ENCODE results near the gene CORT. TPM values are rescaled to one million over a fixed set of nuclear protein-coding genes. Genes with fewer than 3 reads are reported as not detected.

The CORT gene
- total and polyA plus RNA-seq, 2 donors (not counting 1 experiment from before 2014, with no cell fraction given), result 0.52 TPM; not detected in 1

DNA sequence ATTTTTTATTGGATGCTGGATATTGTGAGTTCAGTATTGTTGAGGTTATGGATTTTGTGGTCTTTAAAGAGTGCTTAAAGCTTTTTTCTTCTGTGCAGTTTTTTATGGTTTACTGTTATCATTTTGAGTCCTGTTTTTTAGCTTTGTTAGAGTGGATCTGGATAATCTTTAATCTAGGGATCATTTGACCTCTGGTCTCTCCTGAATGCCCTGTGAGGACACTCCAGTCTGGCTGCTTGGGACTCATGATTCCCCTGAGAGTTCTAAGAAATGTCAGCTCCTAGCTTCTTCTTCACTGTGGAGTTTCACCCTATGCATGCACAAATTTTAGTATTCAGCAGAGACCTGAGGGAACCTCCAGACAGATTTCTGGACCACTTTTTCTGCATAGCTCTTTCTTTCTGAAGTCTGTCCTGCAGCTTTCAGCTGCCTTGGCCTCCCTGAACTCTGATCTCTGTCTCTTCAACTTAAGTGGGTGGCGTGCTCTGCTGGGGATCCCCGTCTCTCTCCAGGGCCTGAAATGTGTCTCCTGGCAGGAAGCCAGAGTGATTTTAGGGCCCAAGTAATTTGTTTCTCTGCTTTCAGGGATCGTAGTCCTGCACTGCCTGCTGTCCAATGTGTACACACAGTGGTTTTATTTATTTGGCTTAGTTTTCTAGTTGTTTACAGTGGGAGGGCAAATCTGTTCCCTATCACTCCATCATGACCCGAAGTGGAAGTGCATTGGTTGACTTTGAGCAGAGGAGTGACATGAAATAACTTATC is 39.6 kb downstream of the CORT start:
- Histone ChIP-seq H3K27ac (ENCODE audit: low read length in 2 of 2) (no peak overlapping the region), H3K9me3 (ENCODE audit: control extremely low read depth in 1 of 3, control insufficient read depth in 2 of 3, insufficient read depth in 1 of 3, low read length in 2 of 3) (peaks cover 0 to 5% (median 2%) of the 10 kb centered on the region in 3 donors), H2AFZ (ENCODE audit: insufficient read depth, low read depth, low read length, poor library complexity, severe bottlenecking) (no peak overlapping the region), H3K27me3 (replicated peaks in 1 of 4; ENCODE audit: control extremely low read depth in 1 of 4, control insufficient read depth in 3 of 4, insufficient read depth in 4 of 4, low read length in 3 of 4) (no peaks in the 10 kb centered on the region), H4K20me1 (ENCODE audit: control insufficient read depth, insufficient read depth, low read length, poor library complexity, severe bottlenecking) (peaks cover 11% of the 10 kb centered on the region), H3K4me2 (replicated peaks; ENCODE audit: low read depth, low read length, poor library complexity, severe bottlenecking) (no peak overlapping the region), H3K4me3 (ENCODE audit: control extremely low read depth in 1 of 5, extremely low read depth in 1 of 5, insufficient read depth in 1 of 5, low read depth in 2 of 5, low read length in 4 of 5) (no peak overlapping the region), H3K4me1 (ENCODE audit: control insufficient read depth in 2 of 2, insufficient read depth in 2 of 2, low read length in 2 of 2) (peaks cover 0 to 2% of the 10 kb centered on the region in 2 donors), H3K36me3 (replicated peaks in 1 of 2; ENCODE audit: control extremely low read depth in 1 of 2, control insufficient read depth in 1 of 2, extremely low read depth in 1 of 2, insufficient read depth in 2 of 2, low read length in 1 of 2) (peaks cover 0 to 5% of the 10 kb centered on the region in 2 experiments), H3K9ac (ENCODE audit: low read length) (no peak overlapping the region), H3K79me2 (ENCODE audit: control insufficient read depth, insufficient read depth, low read length) (peaks cover 87% of the 10 kb centered on the region)
- peaks cover 7% of the 10 kb centered on the region for H3K4me1 Mint-ChIP-seq
- no peaks in the 10 kb centered on the region for H3K9me3 Mint-ChIP-seq (ENCODE audit: insufficient read depth)
- DNase-seq (no peak), ATAC-seq (ENCODE audit: low read depth) (no peak)
- no peak overlapping the region for H3K4me3 Mint-ChIP-seq
- CTCF ChIA-PET, result no interaction called here
- H3K27me3 Mint-ChIP-seq, result no peaks in the 10 kb centered on the region
- H3K27ac Mint-ChIP-seq, result no peak overlapping the region
- POLR2A ChIA-PET, result no interaction called here
- 77% methylated on average over 3 of the region's 4 CpGs for WGBS (ENCODE audit: insufficient coverage)
- intact Hi-C loops (cut with micrococcal nuclease), result no loop called here
- TF ChIP-seq, protein P1, sequence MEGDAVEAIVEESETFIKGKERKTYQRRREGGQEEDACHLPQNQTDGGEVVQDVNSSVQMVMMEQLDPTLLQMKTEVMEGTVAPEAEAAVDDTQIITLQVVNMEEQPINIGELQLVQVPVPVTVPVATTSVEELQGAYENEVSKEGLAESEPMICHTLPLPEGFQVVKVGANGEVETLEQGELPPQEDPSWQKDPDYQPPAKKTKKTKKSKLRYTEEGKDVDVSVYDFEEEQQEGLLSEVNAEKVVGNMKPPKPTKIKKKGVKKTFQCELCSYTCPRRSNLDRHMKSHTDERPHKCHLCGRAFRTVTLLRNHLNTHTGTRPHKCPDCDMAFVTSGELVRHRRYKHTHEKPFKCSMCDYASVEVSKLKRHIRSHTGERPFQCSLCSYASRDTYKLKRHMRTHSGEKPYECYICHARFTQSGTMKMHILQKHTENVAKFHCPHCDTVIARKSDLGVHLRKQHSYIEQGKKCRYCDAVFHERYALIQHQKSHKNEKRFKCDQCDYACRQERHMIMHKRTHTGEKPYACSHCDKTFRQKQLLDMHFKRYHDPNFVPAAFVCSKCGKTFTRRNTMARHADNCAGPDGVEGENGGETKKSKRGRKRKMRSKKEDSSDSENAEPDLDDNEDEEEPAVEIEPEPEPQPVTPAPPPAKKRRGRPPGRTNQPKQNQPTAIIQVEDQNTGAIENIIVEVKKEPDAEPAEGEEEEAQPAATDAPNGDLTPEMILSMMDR (IDR thresholded peaks at IDR 0.05), result no peak

- TF ChIP-seq, protein P1 (IDR thresholded peaks at IDR 0.05), result no peak
- peaks cover 0 to 5% (median 2%) of the 10 kb centered on the region in 3 donors for H3K9me3 ChIP-seq (ENCODE audit: control extremely low read depth in 1 of 3, control insufficient read depth in 2 of 3, insufficient read depth in 1 of 3, low read length in 2 of 3)
- peaks cover 85% of the 10 kb centered on the region for H3K79me2 ChIP-seq (ENCODE audit: control insufficient read depth, insufficient read depth, low read length)
- no peak overlapping the region for H3K27ac ChIP-seq (ENCODE audit: low read length in 2 of 2)
- intact Hi-C loops (cut with micrococcal nuclease), result no loop called here
- H3K36me3 ChIP-seq (replicated peaks in 1 of 2; ENCODE audit: control extremely low read depth in 1 of 2, control insufficient read depth in 1 of 2, extremely low read depth in 1 of 2, insufficient read depth in 2 of 2, low read length in 1 of 2), result peaks cover 0 to 3% of the 10 kb centered on the region in 2 experiments
- peaks cover 15% of the 10 kb centered on the region for H4K20me1 ChIP-seq (ENCODE audit: control insufficient read depth, insufficient read depth, low read length, poor library complexity, severe bottlenecking)
- Mint-ChIP-seq H3K4me1 (peaks cover 13% of the 10 kb centered on the region), H3K27ac (no peak overlapping the region), H3K27me3 (no peaks in the 10 kb centered on the region), H3K9me3 (ENCODE audit: insufficient read depth) (no peaks in the 10 kb centered on the region), H3K4me3 (no peak overlapping the region)
- ChIA-PET POLR2A (no interaction called here), CTCF (interaction anchor here (0.7 to 2.3 kb wide), 2 partner anchors 61 to 1126 kb away, joined by 3 to 13 read pairs; partner anchors contain the start of gene CENPS)
- H3K4me1 ChIP-seq (ENCODE audit: control insufficient read depth in 2 of 2, insufficient read depth in 2 of 2, low read length in 2 of 2), result peaks cover 6 to 10% of the 10 kb centered on the region in 2 donors
- no peak for DNase-seq
- H3K9ac ChIP-seq (ENCODE audit: low read length), result no peak overlapping the region
- no peak for ATAC-seq (ENCODE audit: low read depth)
- WGBS (ENCODE audit: insufficient coverage), result 92% methylated on average over 7 of the region's 12 CpGs
- no peak overlapping the region for H3K4me3 ChIP-seq (ENCODE audit: control extremely low read depth in 1 of 5, extremely low read depth in 1 of 5, insufficient read depth in 1 of 5, low read depth in 2 of 5, low read length in 4 of 5)
- no peak overlapping the region for H2AFZ ChIP-seq (ENCODE audit: insufficient read depth, low read depth, low read length, poor library complexity, severe bottlenecking)
- no peak overlapping the region for H3K4me2 ChIP-seq (replicated peaks; ENCODE audit: low read depth, low read length, poor library complexity, severe bottlenecking)
- H3K27me3 ChIP-seq (replicated peaks in 1 of 4; ENCODE audit: control extremely low read depth in 1 of 4, control insufficient read depth in 3 of 4, insufficient read depth in 4 of 4, low read length in 3 of 4), result no peaks in the 10 kb centered on the region
These were observed 40.6 kb downstream of the CORT start for GRCh38 chr1:10490286-10490970.

Data from B cell (primary cell).